ENCODE results near the gene LCN15.

DNA sequence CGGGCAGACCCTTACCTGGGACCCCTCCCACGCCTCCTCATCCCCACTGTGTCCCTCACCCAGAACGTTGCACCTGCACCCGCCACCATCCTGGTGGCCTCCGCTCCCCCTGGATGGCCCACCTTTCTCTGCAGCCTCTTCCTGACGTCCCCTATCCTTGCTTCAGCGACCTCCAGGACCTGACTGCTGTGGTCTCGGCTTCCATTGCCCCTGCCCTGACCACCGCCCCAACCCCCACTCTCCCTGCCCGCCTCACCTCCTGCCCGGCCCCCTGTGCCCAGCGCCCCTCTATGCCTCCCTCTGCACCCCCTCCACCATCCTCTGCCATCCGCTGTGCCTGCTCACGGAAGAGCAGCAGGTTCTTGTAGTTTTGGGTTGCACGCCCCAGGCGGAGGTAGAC is 23.8 kb downstream of the LCN15 start:
- TF ChIP-seq, protein P1, sequence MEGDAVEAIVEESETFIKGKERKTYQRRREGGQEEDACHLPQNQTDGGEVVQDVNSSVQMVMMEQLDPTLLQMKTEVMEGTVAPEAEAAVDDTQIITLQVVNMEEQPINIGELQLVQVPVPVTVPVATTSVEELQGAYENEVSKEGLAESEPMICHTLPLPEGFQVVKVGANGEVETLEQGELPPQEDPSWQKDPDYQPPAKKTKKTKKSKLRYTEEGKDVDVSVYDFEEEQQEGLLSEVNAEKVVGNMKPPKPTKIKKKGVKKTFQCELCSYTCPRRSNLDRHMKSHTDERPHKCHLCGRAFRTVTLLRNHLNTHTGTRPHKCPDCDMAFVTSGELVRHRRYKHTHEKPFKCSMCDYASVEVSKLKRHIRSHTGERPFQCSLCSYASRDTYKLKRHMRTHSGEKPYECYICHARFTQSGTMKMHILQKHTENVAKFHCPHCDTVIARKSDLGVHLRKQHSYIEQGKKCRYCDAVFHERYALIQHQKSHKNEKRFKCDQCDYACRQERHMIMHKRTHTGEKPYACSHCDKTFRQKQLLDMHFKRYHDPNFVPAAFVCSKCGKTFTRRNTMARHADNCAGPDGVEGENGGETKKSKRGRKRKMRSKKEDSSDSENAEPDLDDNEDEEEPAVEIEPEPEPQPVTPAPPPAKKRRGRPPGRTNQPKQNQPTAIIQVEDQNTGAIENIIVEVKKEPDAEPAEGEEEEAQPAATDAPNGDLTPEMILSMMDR (IDR thresholded peaks at IDR 0.05), result no peak
- TF ChIP-seq POLR2A (IDR thresholded peaks at IDR 0.05) (no peak), POLR2AphosphoS5 (IDR thresholded peaks at IDR 0.05) (no peak), EP300 (IDR thresholded peaks at IDR 0.05) (no peak)

Data from sigmoid colon (tissue), 4 donors.